GM12891 (cell line): ENCODE measurements around the gene ABCB1.

ENCODE experiments used
- POLR2A ChIP-seq: IDR thresholded peaks from 2 replicates; pipeline ENCODE4 v1.6.1; 2011; ENCODE audit warnings: low read depth, low read length, control low read depth
- POLR2AphosphoS5 ChIP-seq: IDR thresholded peaks from 2 replicates; pipeline ENCODE4 v1.6.1; 2011; ENCODE audit warnings: low read depth, low read length, control low read depth
- SPI1 ChIP-seq: IDR thresholded peaks from 2 replicates; pipeline ENCODE4 v1.6.1; 2011; ENCODE audit warnings: low read depth, low read length, control low read depth
- TAF1 ChIP-seq: IDR thresholded peaks from 2 replicates; pipeline ENCODE4 v1.6.1; 2011; ENCODE audit warnings: low read depth, low read length, control low read depth

GRCh38 chr7:87495366-87495765, 105.3 kb downstream of the ABCB1 start:
- TF ChIP-seq POLR2A = no peak
- TF ChIP-seq TAF1 = no peak
- TF ChIP-seq POLR2AphosphoS5 = no peak
- TF ChIP-seq SPI1 = no peak
